ENCODE measurements around the gene STX4.

DNA sequence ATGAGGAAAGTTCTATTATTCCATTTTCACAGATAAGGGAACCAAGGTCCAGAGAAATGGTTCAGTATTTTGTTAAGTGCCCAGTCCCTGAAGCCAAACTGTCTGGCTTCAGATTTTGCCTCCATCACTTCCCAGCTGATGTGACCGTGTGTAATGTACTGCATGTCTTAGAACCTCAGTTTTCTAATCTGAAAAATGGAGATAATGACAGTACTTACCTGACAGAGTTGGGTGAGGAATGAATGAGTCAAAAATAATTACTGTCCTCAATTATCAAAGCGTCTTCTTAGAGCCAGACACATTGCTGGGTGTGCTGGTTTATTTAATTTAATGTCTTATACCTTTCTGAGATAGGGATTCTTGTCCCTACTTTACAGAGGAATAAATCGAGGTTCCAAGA lies 34.0 kb downstream of the STX4 start:
- TF ChIP-seq EZH2 (IDR thresholded peaks at IDR 0.05) (no peak), EZH2phosphoT487 (IDR thresholded peaks at IDR 0.05) (no peak)
- TF ChIP-seq, protein P1, sequence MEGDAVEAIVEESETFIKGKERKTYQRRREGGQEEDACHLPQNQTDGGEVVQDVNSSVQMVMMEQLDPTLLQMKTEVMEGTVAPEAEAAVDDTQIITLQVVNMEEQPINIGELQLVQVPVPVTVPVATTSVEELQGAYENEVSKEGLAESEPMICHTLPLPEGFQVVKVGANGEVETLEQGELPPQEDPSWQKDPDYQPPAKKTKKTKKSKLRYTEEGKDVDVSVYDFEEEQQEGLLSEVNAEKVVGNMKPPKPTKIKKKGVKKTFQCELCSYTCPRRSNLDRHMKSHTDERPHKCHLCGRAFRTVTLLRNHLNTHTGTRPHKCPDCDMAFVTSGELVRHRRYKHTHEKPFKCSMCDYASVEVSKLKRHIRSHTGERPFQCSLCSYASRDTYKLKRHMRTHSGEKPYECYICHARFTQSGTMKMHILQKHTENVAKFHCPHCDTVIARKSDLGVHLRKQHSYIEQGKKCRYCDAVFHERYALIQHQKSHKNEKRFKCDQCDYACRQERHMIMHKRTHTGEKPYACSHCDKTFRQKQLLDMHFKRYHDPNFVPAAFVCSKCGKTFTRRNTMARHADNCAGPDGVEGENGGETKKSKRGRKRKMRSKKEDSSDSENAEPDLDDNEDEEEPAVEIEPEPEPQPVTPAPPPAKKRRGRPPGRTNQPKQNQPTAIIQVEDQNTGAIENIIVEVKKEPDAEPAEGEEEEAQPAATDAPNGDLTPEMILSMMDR (IDR thresholded peaks at IDR 0.05), result no peak
